WTC11 (cell line): ENCODE data around the gene VWC2.

Experiments
- ETV6 ChIP-seq: sonication (generic); formaldehyde crosslinking; IDR thresholded peaks from 2 replicates; pipeline ENCODE4 v1.8.1; 2022; ENCODE audit warnings: mild to moderate bottlenecking, missing genetic modification reagents
- GRHL2 ChIP-seq: fragments of 250-450 bp; sonication (Bioruptor Pico); IDR thresholded peaks from 2 replicates; pipeline ENCODE4 v1.8.0; 2022; ENCODE audit warnings: mild to moderate bottlenecking, moderate library complexity; ENCODE audit not compliant: insufficient replicate concordance, severe bottlenecking
- GTF2I ChIP-seq: fragments of 250-450 bp; sonication (Bioruptor Pico); conservative IDR thresholded peaks from 2 replicates; pipeline ENCODE4 v1.4.0; 2021; ENCODE audit warnings: mild to moderate bottlenecking
- PREB ChIP-seq: sonication (generic); formaldehyde crosslinking; IDR thresholded peaks from 2 replicates; pipeline ENCODE4 v1.8.1; 2022; ENCODE audit warnings: mild to moderate bottlenecking, missing genetic modification reagents, moderate library complexity, borderline replicate concordance
- ZNF512 ChIP-seq: sonication (generic); formaldehyde crosslinking; IDR thresholded peaks from 2 replicates; pipeline ENCODE4 v1.8.1; 2022; ENCODE audit warnings: missing genetic modification reagents, borderline replicate concordance
- TF ChIP-seq, protein P1 (sequence below): fragments of 200-600 bp; IDR thresholded peaks from 2 replicates; pipeline ENCODE4 v1.8.0; 2022; ENCODE audit warnings: antibody characterized with exemption
- TF ChIP-seq, protein P2 (sequence below): fragments of 250-450 bp; sonication (Bioruptor Pico); IDR thresholded peaks from 2 replicates; pipeline ENCODE4 v2.1.2; 2022; ENCODE audit warnings: mild to moderate bottlenecking, moderate library complexity
- TF ChIP-seq, protein P3 (sequence below): sonication (generic); formaldehyde crosslinking; IDR thresholded peaks from 2 replicates; pipeline ENCODE4 v1.8.0; 2022; ENCODE audit warnings: mild to moderate bottlenecking, missing genetic modification reagents
- TF ChIP-seq, protein P4 (sequence below): sonication (generic); formaldehyde crosslinking; IDR thresholded peaks from 2 replicates; pipeline ENCODE4 v1.8.1; 2023; ENCODE audit warnings: mild to moderate bottlenecking, missing genetic modification reagents, moderate library complexity

DNA sequence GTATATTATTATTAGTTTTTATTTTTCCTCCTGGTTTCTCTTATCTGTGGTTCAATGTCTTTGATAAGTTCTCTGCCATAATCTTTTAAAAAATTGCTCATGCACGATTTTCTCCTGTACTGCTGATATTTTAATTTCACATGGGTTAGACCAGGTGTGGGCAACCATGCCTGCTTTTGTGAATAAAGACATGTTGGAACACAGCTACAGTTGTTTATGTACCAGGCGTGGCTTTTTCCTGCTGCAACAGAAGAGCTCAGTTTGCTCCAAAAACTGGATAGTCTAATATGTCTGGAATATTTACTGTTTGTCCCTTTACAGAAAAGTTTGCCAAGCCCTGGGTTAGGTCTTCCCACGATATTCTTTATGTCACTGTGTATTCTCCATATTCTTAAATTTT lies 105.2 kb downstream of the VWC2 start:
- TF ChIP-seq, protein P1, sequence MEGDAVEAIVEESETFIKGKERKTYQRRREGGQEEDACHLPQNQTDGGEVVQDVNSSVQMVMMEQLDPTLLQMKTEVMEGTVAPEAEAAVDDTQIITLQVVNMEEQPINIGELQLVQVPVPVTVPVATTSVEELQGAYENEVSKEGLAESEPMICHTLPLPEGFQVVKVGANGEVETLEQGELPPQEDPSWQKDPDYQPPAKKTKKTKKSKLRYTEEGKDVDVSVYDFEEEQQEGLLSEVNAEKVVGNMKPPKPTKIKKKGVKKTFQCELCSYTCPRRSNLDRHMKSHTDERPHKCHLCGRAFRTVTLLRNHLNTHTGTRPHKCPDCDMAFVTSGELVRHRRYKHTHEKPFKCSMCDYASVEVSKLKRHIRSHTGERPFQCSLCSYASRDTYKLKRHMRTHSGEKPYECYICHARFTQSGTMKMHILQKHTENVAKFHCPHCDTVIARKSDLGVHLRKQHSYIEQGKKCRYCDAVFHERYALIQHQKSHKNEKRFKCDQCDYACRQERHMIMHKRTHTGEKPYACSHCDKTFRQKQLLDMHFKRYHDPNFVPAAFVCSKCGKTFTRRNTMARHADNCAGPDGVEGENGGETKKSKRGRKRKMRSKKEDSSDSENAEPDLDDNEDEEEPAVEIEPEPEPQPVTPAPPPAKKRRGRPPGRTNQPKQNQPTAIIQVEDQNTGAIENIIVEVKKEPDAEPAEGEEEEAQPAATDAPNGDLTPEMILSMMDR, result no peak
- no peak for TF ChIP-seq ZNF512 (CRISPR knock-in tag)
- no peak for TF ChIP-seq GTF2I
- TF ChIP-seq GRHL2 (CRISPR knock-in tag), result no peak
- TF ChIP-seq, protein P2, sequence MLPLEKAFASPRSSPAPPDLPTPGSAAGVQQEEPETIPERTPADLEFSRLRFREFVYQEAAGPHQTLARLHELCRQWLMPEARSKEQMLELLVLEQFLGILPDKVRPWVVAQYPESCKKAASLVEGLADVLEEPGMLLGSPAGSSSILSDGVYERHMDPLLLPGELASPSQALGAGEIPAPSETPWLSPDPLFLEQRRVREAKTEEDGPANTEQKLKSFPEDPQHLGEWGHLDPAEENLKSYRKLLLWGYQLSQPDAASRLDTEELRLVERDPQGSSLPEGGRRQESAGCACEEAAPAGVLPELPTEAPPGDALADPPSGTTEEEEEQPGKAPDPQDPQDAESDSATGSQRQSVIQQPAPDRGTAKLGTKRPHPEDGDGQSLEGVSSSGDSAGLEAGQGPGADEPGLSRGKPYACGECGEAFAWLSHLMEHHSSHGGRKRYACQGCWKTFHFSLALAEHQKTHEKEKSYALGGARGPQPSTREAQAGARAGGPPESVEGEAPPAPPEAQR (CRISPR knock-in tag), result no peak
- TF ChIP-seq ETV6 (CRISPR knock-in tag), result no peak
- TF ChIP-seq PREB (CRISPR knock-in tag), result no peak
- TF ChIP-seq, protein P3, sequence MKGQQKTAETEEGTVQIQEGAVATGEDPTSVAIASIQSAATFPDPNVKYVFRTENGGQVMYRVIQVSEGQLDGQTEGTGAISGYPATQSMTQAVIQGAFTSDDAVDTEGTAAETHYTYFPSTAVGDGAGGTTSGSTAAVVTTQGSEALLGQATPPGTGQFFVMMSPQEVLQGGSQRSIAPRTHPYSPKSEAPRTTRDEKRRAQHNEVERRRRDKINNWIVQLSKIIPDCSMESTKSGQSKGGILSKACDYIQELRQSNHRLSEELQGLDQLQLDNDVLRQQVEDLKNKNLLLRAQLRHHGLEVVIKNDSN (CRISPR knock-in tag), result no peak
- TF ChIP-seq, protein P4, sequence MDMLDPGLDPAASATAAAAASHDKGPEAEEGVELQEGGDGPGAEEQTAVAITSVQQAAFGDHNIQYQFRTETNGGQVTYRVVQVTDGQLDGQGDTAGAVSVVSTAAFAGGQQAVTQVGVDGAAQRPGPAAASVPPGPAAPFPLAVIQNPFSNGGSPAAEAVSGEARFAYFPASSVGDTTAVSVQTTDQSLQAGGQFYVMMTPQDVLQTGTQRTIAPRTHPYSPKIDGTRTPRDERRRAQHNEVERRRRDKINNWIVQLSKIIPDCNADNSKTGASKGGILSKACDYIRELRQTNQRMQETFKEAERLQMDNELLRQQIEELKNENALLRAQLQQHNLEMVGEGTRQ (CRISPR knock-in tag), result no peak
